Left ventricle myocardium inferior (tissue), 1 donor: Measurements from ENCODE around the gene S100A13. TPM values are rescaled to one million over a fixed set of nuclear protein-coding genes. Genes with fewer than 3 reads are reported as not detected.
A peak's percentile ranks its signal among the peaks of the same experiment; 100 is the strongest.

ENCODE experiments used
- DNase-seq: peaks from one replicate; pipeline ENCODE4 v3.0.0-alpha.2; 2020
- H3K27ac ChIP-seq: fragments of 200-600 bp; replicated peaks from 2 replicates; pipeline ENCODE4 v1.8.0; 2021
- H3K27me3 ChIP-seq: fragments of 200-600 bp; 2 replicates; pipeline ENCODE4 v1.8.0; 2021; ENCODE audit warnings: low read depth
- H3K36me3 ChIP-seq: fragments of 200-600 bp; 2 replicates; pipeline ENCODE4 v1.8.0; 2021
- H3K4me1 ChIP-seq: fragments of 200-600 bp; 2 replicates; pipeline ENCODE4 v1.8.0; 2021
- H3K4me3 ChIP-seq: fragments of 200-600 bp; 2 replicates; pipeline ENCODE4 v1.8.0; 2021; ENCODE audit warnings: mild to moderate bottlenecking, moderate library complexity
- H3K9me3 ChIP-seq: fragments of 200-600 bp; replicated peaks from 2 replicates; pipeline ENCODE4 v1.8.0; 2021
- CTCF ChIP-seq: fragments of 200-600 bp; IDR thresholded peaks from 2 replicates; pipeline ENCODE4 v1.8.0; 2021; ENCODE audit warnings: antibody characterized with exemption, mild to moderate bottlenecking, borderline replicate concordance
- intact Hi-C: fragments of 100-400 bp; cut with micrococcal nuclease; formaldehyde crosslinking; loops from one replicate; pipeline ENCODE4 v1.11.0; 2022
- total RNA-seq: library from RNA; stranded (reverse); fragmentation: NEBNext Ultra II Directional; extraction: Animal tissue kit (Norgen Biotek cat#: 25700); gene quantifications from one replicate; pipeline ENCODE4 v1.2.1, GENCODE V29; 2021
- donor health status: DM: no; HTN: yes; CAD: no; lungs with severe emphysema.

Gene S100A13
- total RNA-seq, 1 donor from 2014 or later: 131 TPM

GRCh38 chr1:153615406-153615805, 11.9 kb downstream of the S100A13 start:
- no peaks in the 10 kb centered on the region for H3K27me3 ChIP-seq
- peak overlapping the region; percentile 68 for H3K27ac ChIP-seq
- no peak overlapping the region for H3K4me3 ChIP-seq
- no peak for DNase-seq
- peaks cover 41% of the 10 kb centered on the region for H3K4me1 ChIP-seq
- intact Hi-C loops: no loop called here
- H3K9me3 ChIP-seq: no peaks in the 10 kb centered on the region
- TF ChIP-seq CTCF: no peak
- peaks cover 26% of the 10 kb centered on the region for H3K36me3 ChIP-seq

- no peaks in the 10 kb centered on the region for H3K27me3 ChIP-seq
- no peak overlapping the region for H3K27ac ChIP-seq
- DNase-seq: no peak
- no peak overlapping the region for H3K4me3 ChIP-seq
- peaks cover 46% of the 10 kb centered on the region for H3K4me1 ChIP-seq
- intact Hi-C loops: no loop called here
- TF ChIP-seq CTCF: no peak
- no peaks in the 10 kb centered on the region for H3K9me3 ChIP-seq
- peaks cover 21% of the 10 kb centered on the region for H3K36me3 ChIP-seq
These were observed 12.4 kb downstream of the S100A13 start for GRCh38 chr1:153614906-153615305.

- H3K27ac ChIP-seq: no peak overlapping the region
- intact Hi-C loops: no loop called here
- H3K9me3 ChIP-seq: no peaks in the 10 kb centered on the region
- H3K36me3 ChIP-seq: peaks cover 16% of the 10 kb centered on the region
- no peaks in the 10 kb centered on the region for H3K27me3 ChIP-seq
- no peak for TF ChIP-seq CTCF
- no peak overlapping the region for H3K4me3 ChIP-seq
- DNase-seq: no peak
- H3K4me1 ChIP-seq: peaks cover 52% of the 10 kb centered on the region
These were observed 13.0 kb downstream of the S100A13 start for GRCh38 chr1:153614189-153614900.

- Histone ChIP-seq H3K27ac (peak overlapping the region; percentile 87), H3K4me3 (peak overlapping the region; percentile 74), H3K27me3 (no peaks in the 10 kb centered on the region), H3K4me1 (peaks cover 61% of the 10 kb centered on the region), H3K9me3 (no peaks in the 10 kb centered on the region), H3K36me3 (peaks cover 7% of the 10 kb centered on the region)
- DNase-seq: no peak
- no peak for TF ChIP-seq CTCF
- intact Hi-C loops: no loop called here
These were observed 13.9 kb downstream of the S100A13 start for GRCh38 chr1:153613406-153613805.

GRCh38 chr1:153612755-153613331, 14.5 kb downstream of the S100A13 start, which contains the start of gene S100A16:
S100A16 (minus strand) TSS chr1:153613137; CDS start chr1:153608151, 4,986 bp downstream.
- peak within 1 kb of the TSS; percentile 87 for H3K27ac ChIP-seq
- peaks cover 4% of the 10 kb centered on the region for H3K36me3 ChIP-seq
- intact Hi-C loops: no loop called here
- H3K9me3 ChIP-seq: no peaks in the 10 kb centered on the region
- peak; percentile 78 for DNase-seq
- peaks cover 67% of the 10 kb centered on the region for H3K4me1 ChIP-seq
- no peaks in the 10 kb centered on the region for H3K27me3 ChIP-seq
- TF ChIP-seq CTCF: no peak
- H3K4me3 ChIP-seq: peak within 1 kb of the TSS; percentile 74
